ENCODE data around the gene LITAF.

DNA sequence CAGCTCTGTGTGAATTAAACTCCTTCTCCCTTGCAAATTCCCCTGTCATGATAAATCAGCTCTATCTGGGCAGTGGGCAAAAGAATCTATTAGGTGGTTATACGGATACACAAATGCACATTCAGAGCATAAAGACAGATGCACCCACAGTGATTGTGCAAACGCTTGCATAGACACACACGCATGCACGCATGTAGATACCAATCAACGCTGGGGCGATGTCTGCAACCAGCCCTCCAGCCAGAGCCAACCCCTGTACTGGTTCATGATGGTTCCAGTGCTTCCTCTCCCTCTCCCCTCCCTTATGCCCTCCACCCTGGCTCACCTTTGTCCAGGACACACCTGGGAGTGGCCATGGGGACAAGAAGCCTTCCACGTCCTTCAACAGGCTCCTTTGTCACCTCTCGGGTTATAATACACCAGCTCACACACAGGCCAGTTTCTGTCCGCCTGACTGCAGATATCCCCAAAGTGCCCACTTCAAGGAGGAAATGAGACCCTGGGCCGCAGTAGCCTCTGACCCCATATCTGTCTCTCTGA, 48.5 kb upstream of the LITAF start:
- TF ChIP-seq, protein P1, sequence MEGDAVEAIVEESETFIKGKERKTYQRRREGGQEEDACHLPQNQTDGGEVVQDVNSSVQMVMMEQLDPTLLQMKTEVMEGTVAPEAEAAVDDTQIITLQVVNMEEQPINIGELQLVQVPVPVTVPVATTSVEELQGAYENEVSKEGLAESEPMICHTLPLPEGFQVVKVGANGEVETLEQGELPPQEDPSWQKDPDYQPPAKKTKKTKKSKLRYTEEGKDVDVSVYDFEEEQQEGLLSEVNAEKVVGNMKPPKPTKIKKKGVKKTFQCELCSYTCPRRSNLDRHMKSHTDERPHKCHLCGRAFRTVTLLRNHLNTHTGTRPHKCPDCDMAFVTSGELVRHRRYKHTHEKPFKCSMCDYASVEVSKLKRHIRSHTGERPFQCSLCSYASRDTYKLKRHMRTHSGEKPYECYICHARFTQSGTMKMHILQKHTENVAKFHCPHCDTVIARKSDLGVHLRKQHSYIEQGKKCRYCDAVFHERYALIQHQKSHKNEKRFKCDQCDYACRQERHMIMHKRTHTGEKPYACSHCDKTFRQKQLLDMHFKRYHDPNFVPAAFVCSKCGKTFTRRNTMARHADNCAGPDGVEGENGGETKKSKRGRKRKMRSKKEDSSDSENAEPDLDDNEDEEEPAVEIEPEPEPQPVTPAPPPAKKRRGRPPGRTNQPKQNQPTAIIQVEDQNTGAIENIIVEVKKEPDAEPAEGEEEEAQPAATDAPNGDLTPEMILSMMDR (IDR thresholded peaks at IDR 0.05; ENCODE audit: insufficient read depth, low read length, poor library complexity, severe bottlenecking): no peak
- TF ChIP-seq EZH2phosphoT487 (conservative IDR thresholded peaks at IDR 0.05; ENCODE audit: low read length): no peak

All from SU-DHL-6 (cell line).